ENCODE measurements around the gene FGR.

DNA sequence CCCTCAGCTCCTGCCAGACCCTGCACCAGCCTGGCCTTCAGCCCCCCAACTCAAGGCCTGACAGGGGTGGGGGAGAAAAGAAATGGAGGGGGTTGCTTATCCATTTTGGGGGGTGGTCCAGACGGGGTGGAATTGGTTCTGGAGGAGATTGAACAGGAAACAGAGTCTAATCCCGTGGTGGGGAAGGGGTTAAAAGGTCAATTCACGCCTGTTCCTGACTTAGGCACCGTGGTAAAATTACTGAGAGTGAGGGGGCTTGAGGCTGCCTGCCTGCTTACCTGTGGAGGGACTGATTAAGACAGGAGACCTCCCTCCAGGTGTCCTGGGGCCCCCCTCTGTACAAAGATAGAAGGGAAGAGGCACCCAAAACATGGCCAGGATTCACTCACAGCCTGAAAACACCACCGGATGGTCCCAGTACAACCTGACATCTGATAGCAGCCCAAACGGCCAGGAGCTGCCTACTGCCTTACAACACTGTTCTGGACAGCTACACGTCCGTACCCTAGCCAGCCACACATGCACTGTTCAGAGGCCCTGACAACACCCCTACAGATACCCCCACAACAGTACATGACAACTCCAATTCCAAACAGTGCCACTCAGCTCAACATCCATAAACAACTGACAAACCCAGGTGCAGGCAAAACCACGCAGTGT is 62.8 kb downstream of the FGR start:
- TF ChIP-seq, protein P1, sequence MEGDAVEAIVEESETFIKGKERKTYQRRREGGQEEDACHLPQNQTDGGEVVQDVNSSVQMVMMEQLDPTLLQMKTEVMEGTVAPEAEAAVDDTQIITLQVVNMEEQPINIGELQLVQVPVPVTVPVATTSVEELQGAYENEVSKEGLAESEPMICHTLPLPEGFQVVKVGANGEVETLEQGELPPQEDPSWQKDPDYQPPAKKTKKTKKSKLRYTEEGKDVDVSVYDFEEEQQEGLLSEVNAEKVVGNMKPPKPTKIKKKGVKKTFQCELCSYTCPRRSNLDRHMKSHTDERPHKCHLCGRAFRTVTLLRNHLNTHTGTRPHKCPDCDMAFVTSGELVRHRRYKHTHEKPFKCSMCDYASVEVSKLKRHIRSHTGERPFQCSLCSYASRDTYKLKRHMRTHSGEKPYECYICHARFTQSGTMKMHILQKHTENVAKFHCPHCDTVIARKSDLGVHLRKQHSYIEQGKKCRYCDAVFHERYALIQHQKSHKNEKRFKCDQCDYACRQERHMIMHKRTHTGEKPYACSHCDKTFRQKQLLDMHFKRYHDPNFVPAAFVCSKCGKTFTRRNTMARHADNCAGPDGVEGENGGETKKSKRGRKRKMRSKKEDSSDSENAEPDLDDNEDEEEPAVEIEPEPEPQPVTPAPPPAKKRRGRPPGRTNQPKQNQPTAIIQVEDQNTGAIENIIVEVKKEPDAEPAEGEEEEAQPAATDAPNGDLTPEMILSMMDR (conservative IDR thresholded peaks at IDR 0.05; ENCODE audit: low read depth in 2 of 2), result no peak
- TF ChIP-seq EZH2 (IDR thresholded peaks at IDR 0.05; ENCODE audit: low read depth, unreplicated experiment), result no peak
- no peak for TF ChIP-seq EZH2phosphoT487 (IDR thresholded peaks at IDR 0.05; ENCODE audit: unreplicated experiment)
- no peak for TF ChIP-seq CREB1 (CRISPR knock-in tag; IDR thresholded peaks at IDR 0.05; ENCODE audit: low read depth)
- no peak for TF ChIP-seq POLR2AphosphoS5 (IDR thresholded peaks at IDR 0.05; ENCODE audit: low read depth)
- no peak for TF ChIP-seq ZNF331 (CRISPR knock-in tag; IDR thresholded peaks at IDR 0.05; ENCODE audit: low read depth)

Data from GM23338 (cell line).